Measurements from ENCODE around the gene TSPAN18.

Gene TSPAN18

GRCh38 chr11:44711787-44712608 is 14.8 kb upstream of the TSPAN18 start:
- DNase-seq: peak; percentile 19 to 70

GRCh38 chr11:44713022-44713421 is 13.7 kb upstream of the TSPAN18 start:
- no peak for DNase-seq

- DNase-seq: no peak
Observed at GRCh38 chr11:44716256-44716655, 10.5 kb upstream of the TSPAN18 start.

GRCh38 chr11:44718057-44718456 is 8.7 kb upstream of the TSPAN18 start:
- DNase-seq: no peak

GRCh38 chr11:44718612-44719390 is 8.0 kb upstream of the TSPAN18 start:
- DNase-seq: no peak

- no peak for DNase-seq
Observed at GRCh38 chr11:44725016-44725685, 1.6 kb upstream of the TSPAN18 start.

- DNase-seq: no peak
Observed at GRCh38 chr11:44725757-44726282, 942 bp upstream of the TSPAN18 start.

- DNase-seq: no peak
Observed at GRCh38 chr11:44727114-44727372, 281 bp downstream of the TSPAN18 start.

GRCh38 chr11:44727373-44728287 is 868 bp downstream of the TSPAN18 start:
- DNase-seq: peak; percentile 71

- DNase-seq: no peak
Observed at GRCh38 chr11:44728491-44728910, 1.7 kb downstream of the TSPAN18 start.

- no peak for DNase-seq
Observed at GRCh38 chr11:44729063-44729462, 2.3 kb downstream of the TSPAN18 start.

GRCh38 chr11:44729713-44730112 is 3.0 kb downstream of the TSPAN18 start:
- no peak for DNase-seq

- DNase-seq: no peak
Observed at GRCh38 chr11:44730775-44731174, 4.0 kb downstream of the TSPAN18 start.

GRCh38 chr11:44731685-44732430 is 5.1 kb downstream of the TSPAN18 start:
- no peak for DNase-seq

- no peak for DNase-seq
Observed at GRCh38 chr11:44732564-44732963, 5.8 kb downstream of the TSPAN18 start.

- DNase-seq: no peak
Observed at GRCh38 chr11:44733877-44734276, 7.1 kb downstream of the TSPAN18 start.

GRCh38 chr11:44734843-44735381 is 8.2 kb downstream of the TSPAN18 start:
- DNase-seq: no peak

GRCh38 chr11:44736791-44737190 is 10.0 kb downstream of the TSPAN18 start:
- DNase-seq: no peak

GRCh38 chr11:44737245-44738085 is 10.7 kb downstream of the TSPAN18 start:
- no peak for DNase-seq

GRCh38 chr11:44738791-44739190 is 12.0 kb downstream of the TSPAN18 start:
- no peak for DNase-seq

Data from NCI-H2081 (cell line).